Hematopoietic multipotent progenitor cell treated with erythropoietin and hydrocortisone succinate and interleukin-3 and kit ligand, for 17 days (in vitro differentiated cells): Measurements from ENCODE around the gene HSD3B7.

ENCODE experiments used
- DNase-seq: peaks from one replicate; pipeline ENCODE4 v3.0.0-alpha.2; 2015; ENCODE audit warnings: low spot score

The HSD3B7 gene

DNA sequence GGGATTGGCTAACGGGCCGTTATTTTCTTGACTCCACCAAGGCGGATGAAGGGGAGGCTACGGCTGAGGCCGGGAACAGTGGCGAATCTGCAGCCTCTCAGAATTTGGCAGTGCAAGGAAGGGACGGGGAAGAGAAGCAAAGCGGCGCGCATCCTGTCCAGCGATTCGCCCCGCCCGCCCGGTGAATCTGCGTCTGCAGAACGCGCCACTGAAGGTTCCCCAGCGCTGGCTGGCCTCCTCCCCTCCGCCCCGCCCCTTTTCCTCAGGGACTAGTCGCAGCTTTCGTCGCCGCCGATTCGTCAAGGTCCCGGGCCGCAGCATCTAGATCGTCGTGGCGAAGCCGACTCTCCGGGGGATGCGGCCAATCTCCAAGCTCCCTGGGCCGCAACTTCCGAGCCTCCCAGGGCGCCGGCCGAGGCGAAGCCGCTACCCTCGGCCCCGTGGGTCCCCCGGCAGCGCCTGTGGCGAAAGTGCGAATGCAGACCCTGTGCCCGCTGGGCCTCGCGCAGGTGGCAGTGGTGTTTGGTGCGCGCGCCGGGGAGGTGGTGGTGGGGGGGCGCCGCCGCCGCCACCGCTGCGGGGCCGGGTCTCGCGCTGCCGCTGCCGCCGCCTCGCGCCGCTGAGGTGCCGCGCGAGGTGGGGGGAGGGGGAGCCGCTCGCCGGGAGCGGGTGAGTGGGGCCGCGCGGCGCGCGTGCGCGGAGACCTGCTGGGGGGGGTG lies 27.4 kb upstream of the HSD3B7 start, which contains the start of gene SETD1A:
SETD1A (plus strand) TSS at position 299 of the 719 bp plus-strand sequence. CDS start 978 bp downstream, outside the sequence.
- DNase-seq: peak; percentile 94

- DNase-seq: no peak
These were observed 26.6 kb upstream of the HSD3B7 start for GRCh38 chr16:30958175-30959079.

GRCh38 chr16:30961384-30961783 lies 23.6 kb upstream of the HSD3B7 start:
- no peak for DNase-seq

GRCh38 chr16:30963925-30964511 lies 21.0 kb upstream of the HSD3B7 start:
- no peak for DNase-seq

GRCh38 chr16:30964574-30965226 lies 20.3 kb upstream of the HSD3B7 start:
- DNase-seq: no peak

GRCh38 chr16:30965436-30965835 lies 19.6 kb upstream of the HSD3B7 start:
- DNase-seq: no peak

- DNase-seq: no peak
These were observed 18.9 kb upstream of the HSD3B7 start for GRCh38 chr16:30966033-30966619.

DNA sequence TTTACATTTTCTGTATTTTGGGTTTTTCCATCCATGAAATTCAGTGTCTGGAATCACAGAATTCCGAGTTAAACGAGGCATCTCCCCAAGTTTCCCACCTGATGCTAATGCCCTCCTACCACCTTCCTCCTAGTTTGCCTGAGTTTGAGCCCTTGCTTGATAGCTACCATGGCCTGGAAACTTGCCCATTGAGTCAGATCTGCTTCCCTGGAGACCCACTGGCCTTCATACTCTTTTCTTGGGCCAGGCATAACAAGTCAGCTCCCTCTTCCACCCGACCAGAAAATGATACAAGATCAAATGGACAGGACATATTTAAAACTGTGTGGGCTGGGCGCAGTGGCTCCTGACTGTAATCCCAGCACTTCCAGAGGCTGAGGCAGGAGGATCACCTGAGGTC lies 17.2 kb upstream of the HSD3B7 start:
- no peak for DNase-seq

- no peak for DNase-seq
These were observed 15.7 kb upstream of the HSD3B7 start for GRCh38 chr16:30969246-30969842.

DNA sequence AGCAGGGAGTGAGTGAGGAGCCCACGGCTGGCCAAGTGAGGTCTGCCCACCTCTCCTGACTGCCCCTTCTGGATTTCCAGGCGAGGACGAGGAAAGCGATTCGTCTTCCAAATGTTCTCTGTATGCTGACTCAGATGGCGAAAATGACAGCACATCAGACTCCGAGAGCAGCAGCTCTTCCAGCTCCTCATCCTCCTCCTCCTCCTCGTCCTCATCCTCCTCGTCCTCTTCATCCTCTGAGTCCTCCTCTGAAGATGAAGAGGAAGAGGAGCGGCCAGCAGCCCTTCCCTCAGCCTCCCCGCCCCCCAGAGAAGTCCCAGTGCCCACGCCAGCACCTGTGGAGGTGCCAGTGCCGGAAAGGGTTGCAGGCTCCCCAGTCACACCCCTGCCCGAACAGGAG lies 13.7 kb upstream of the HSD3B7 start:
- DNase-seq: no peak

DNA sequence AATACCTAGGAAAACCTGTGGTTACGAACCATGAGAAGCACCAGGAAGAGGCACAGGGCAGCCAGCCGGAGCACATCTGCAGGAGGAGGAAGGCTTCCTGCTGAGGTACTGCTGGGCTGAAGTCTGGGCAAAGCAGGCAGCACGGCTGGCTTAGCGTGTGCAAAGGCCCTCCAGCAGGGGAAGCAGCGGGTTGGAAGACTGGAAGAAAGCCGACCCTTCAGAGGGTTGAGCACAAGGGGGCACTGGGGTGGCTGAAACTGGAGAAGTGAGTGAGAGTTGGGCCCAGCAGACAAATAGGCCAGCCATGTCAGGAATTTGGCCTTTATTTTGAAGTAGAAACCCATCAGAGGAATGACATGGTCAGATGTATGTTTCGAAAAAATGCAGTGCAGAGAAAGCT lies 12.1 kb upstream of the HSD3B7 start:
- DNase-seq: no peak

GRCh38 chr16:30974348-30974747 lies 10.7 kb upstream of the HSD3B7 start:
- DNase-seq: peak; percentile 35

DNA sequence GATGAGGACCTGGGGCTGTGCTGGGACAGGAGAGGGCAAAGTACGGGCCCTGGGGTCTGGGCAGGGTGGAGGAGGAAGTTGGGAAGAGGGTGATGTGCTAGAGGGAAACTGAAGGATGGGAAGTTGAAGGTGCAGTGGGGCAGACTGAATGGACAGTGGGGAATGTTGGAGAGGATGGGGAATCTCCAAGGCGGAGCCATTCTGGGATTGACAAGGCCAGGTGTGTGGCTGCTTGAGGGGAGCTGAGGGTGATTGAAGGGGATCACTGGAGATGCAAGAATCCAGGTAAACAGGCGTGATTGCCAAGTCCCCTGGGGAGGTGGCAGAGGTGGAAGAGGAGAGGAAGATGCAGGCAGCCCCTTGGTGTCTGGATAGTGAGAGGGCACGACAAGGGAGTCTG lies 8.5 kb upstream of the HSD3B7 start:
- no peak for DNase-seq

DNA sequence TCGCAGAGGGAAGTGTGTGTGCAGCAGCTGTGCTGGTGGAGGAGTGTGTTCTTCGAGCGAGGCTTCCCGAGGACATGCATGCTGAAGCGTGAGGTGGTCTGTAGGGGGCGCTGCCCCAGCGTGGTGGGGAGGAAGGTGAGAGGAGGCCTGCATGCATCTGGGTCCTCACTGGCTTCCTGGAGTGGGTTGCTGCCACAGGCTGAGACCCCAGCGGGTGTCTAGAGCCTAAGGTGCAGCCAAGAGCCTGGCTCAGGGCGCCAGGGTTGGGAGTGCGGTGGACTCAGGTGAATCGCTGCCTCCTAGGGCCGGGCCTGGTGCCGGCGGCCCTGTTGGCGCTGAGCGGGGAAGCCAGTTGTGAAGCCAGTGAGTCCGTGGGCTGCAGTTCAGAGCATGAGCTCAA lies 7.5 kb upstream of the HSD3B7 start:
- DNase-seq: no peak

- DNase-seq: no peak
These were observed 5.6 kb upstream of the HSD3B7 start for GRCh38 chr16:30979170-30980022.

DNA sequence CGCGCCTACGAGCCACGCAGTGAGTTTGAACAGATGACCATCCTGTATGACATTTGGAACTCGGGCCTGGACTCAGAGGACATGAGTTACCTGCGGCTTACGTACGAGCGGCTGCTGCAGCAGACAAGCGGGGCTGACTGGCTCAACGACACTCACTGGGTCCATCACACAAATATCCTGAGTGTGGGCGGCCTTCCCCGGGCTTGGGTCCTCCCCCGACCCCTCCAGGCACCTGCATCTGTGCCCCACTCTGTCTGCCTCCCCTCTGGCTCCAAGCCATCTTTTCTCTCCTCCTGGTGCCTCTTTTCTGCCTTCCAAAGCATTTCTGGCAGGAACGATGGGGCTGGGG lies 5.0 kb upstream of the HSD3B7 start:
- no peak for DNase-seq

DNA sequence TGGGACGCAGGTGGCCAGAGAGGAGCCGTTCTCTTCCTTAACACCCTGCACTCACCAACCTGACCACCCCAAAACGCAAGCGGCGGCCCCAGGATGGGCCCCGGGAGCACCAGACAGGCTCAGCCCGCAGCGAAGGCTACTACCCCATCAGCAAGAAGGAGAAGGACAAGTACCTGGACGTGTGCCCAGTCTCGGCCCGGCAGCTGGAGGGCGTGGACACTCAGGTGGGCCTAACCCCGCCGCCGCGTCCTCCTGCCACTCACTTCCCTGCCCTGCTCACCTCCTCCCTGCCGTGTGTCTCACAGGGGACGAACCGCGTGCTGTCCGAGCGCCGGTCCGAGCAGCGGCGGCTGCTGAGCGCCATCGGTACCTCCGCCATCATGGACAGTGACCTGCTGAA lies 4.6 kb upstream of the HSD3B7 start:
- no peak for DNase-seq

- DNase-seq: no peak
These were observed 4.0 kb upstream of the HSD3B7 start for GRCh38 chr16:30980959-30981358.

DNA sequence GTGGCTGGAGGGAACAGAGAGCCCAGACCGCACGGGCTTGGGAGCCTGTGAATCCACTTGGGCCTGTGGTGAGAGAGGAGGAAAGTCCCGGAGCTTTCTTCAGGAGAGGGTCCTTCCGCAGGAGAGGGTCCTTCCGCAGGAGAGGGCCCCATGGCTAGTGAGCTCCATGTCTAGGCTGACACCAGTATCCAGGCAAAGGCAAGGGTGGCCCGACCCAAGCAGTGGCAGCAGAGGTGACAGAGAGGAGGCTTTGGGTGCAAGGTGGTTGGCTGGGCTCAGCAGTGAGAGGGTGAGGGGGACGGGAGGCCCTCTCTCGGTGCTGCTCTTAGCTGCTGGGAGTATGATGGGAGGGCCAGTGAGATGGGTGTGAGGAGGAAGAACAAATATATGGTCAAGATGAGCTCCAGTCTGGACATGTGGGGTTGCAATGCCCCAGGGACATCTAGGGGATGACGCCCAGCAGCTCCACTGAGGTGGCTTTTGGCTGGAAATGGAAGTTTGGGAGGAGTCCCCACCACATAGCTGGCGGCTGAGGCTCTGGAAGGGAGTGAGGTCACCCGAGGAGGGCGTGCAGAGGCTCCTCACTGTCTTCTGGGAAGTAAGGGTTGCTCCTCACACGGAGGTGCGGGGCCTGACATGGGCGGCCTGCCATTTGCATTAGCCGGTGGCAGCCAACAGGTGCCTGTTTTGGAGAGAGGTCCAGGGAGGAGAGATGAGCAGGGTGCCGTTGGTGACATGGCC lies 2.3 kb upstream of the HSD3B7 start:
- no peak for DNase-seq

DNA sequence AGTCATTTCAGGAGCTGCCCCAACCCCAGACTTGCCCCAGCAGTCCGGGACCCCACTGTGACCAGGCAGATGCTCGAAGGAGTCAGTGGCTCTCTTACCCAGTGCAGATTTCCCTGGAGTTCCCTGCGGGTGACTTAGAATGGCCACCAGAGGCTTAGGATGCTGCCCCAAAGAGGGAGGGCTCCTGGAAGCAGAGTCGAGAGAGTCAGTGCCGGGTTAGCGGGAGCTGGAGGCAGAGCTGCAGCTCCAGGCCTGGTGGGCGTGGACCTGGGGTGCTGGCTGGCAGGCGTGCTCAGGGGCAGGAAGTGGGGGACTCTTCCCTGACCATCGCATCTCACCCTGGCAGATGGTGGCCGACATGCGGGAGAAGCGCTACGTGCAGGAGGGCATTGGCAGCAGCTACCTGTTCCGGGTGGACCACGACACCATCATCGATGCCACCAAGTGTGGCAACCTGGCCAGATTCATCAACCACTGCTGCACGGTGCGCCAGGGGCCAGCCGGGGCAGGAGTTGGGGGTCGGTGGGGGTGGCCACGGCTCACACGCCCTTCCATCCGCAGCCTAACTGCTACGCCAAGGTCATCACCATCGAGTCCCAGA lies 1.6 kb upstream of the HSD3B7 start:
- no peak for DNase-seq
